HEK293 (cell line): ENCODE data around the gene ZSCAN1.

Source experiments
- CTCF ChIA-PET: fragments of 350-600 bp; formaldehyde crosslinking; extraction: SDS; loops from one replicate; lab custom pipeline; 2021; ENCODE audit warnings: antibody characterized with exemption; lab: Yijun Ruan, JAX
- POLR2A ChIA-PET: fragments of 300-600 bp; formaldehyde crosslinking; extraction: SDS; loops from one replicate; lab custom pipeline; 2020; ENCODE audit warnings: antibody characterized with exemption, inconsistent platforms; lab: Yijun Ruan, JAX
- H3K27ac ChIP-seq: fragments of 200-500 bp; sonication (Bioruptor generic); 2 replicates; pipeline ENCODE4 v1.5.1; 2014; ENCODE audit warnings: low read depth, low read length, control low read depth, inconsistent platforms; ENCODE audit errors: extremely low read depth
- H3K36me3 ChIP-seq, 2 experiments: fragments of 200-500 bp in 1 of 2; sonication (Bioruptor generic) in 1 of 2; 1 replicate in 1 of 2; 2 replicates in 1 of 2; pipeline ENCODE4 v1.5.1; 2014 to 2017; ENCODE audit warnings: inconsistent platforms in 2 of 2, low read length in 2 of 2; ENCODE audit not compliant: control insufficient read depth in 2 of 2, insufficient read depth in 1 of 2
- H3K4me1 ChIP-seq: fragments of 200-500 bp; sonication (Bioruptor generic); 2 replicates; pipeline ENCODE4 v1.5.1; 2014; ENCODE audit warnings: mild to moderate bottlenecking, low read length, inconsistent platforms; ENCODE audit not compliant: control insufficient read depth, insufficient read depth
- H3K4me3 ChIP-seq: 2 replicates; pipeline ENCODE4 v1.5.1; 2011; ENCODE audit warnings: low read depth, mild to moderate bottlenecking, control low read depth, low read length, moderate library complexity
- H3K9me3 ChIP-seq: fragments of 200-500 bp; sonication (Bioruptor generic); 2 replicates; pipeline ENCODE4 v1.5.1; 2014; ENCODE audit warnings: low read depth, low read length, inconsistent platforms; ENCODE audit not compliant: control insufficient read depth, insufficient read depth
- EGR2 ChIP-seq: fragments of 450-650 bp; formaldehyde crosslinking; IDR thresholded peaks from 2 replicates; pipeline ENCODE4 v1.5.1; 2016; ENCODE audit warnings: low read depth, missing biosample characterization, missing genetic modification characterization
- GLI2 ChIP-seq: fragments of 450-650 bp; formaldehyde crosslinking; IDR thresholded peaks from 2 replicates; pipeline ENCODE4; 2017; ENCODE audit warnings: missing biosample characterization, missing genetic modification characterization, low read depth, borderline replicate concordance
- GLIS2 ChIP-seq: fragments of 450-650 bp; formaldehyde crosslinking; IDR thresholded peaks from 2 replicates; pipeline ENCODE4 v1.5.1; 2016; ENCODE audit warnings: missing biosample characterization, missing genetic modification characterization
- HOXA7 ChIP-seq: sonication (generic); formaldehyde crosslinking; IDR thresholded peaks from 2 replicates; pipeline ENCODE4 v1.8.1; 2022; ENCODE audit warnings: missing genetic modification reagents, borderline replicate concordance
- MEIS1 ChIP-seq: sonication (generic); formaldehyde crosslinking; IDR thresholded peaks from 2 replicates; pipeline ENCODE4 v1.8.1; 2022; ENCODE audit warnings: missing genetic modification reagents, mild to moderate bottlenecking, borderline replicate concordance
- SCRT2 ChIP-seq: fragments of 450-650 bp; formaldehyde crosslinking; IDR thresholded peaks from 2 replicates; pipeline ENCODE4 v1.5.1; 2016; ENCODE audit warnings: missing biosample characterization, missing genetic modification characterization
- YY1 ChIP-seq: fragments of 450-650 bp; formaldehyde crosslinking; IDR thresholded peaks from 2 replicates; pipeline ENCODE4 v1.5.1; 2018; ENCODE audit warnings: missing biosample characterization, missing genetic modification characterization
- YY2 ChIP-seq: fragments of 450-650 bp; formaldehyde crosslinking; IDR thresholded peaks from 2 replicates; pipeline ENCODE4 v1.5.1; 2016; ENCODE audit warnings: missing biosample characterization, missing genetic modification characterization
- ZBTB20 ChIP-seq: fragments of 450-650 bp; formaldehyde crosslinking; IDR thresholded peaks from 2 replicates; pipeline ENCODE4 v1.5.1; 2016; ENCODE audit warnings: missing biosample characterization, missing genetic modification characterization
- ZBTB26 ChIP-seq: fragments of 450-650 bp; formaldehyde crosslinking; optimal IDR thresholded peaks from 2 replicates; pipeline ENCODE3; 2016; ENCODE audit warnings: missing biosample characterization, mild to moderate bottlenecking, missing genetic modification characterization
- ZIC2 ChIP-seq: fragments of 450-650 bp; formaldehyde crosslinking; IDR thresholded peaks from 2 replicates; pipeline ENCODE4 v1.5.1; 2016; ENCODE audit warnings: missing biosample characterization, missing genetic modification characterization
- ZNF174 ChIP-seq: fragments of 450-650 bp; formaldehyde crosslinking; IDR thresholded peaks from 2 replicates; pipeline ENCODE4 v1.5.0; 2017; ENCODE audit warnings: missing biosample characterization, mild to moderate bottlenecking, missing genetic modification characterization
- ZNF280C ChIP-seq: fragments of 450-650 bp; formaldehyde crosslinking; IDR thresholded peaks from 2 replicates; pipeline ENCODE4 v1.5.1; 2016; ENCODE audit warnings: missing biosample characterization, missing genetic modification characterization
- ZNF280D ChIP-seq: fragments of 450-650 bp; formaldehyde crosslinking; IDR thresholded peaks from 2 replicates; pipeline ENCODE4 v1.5.1; 2016; ENCODE audit warnings: missing biosample characterization, missing genetic modification characterization
- ZNF354C ChIP-seq: fragments of 450-650 bp; formaldehyde crosslinking; IDR thresholded peaks from 2 replicates; pipeline ENCODE4 v1.5.1; 2016; ENCODE audit warnings: missing biosample characterization, missing genetic modification characterization, low read depth, borderline replicate concordance
- ZNF658 ChIP-seq: fragments of 450-650 bp; formaldehyde crosslinking; IDR thresholded peaks from 2 replicates; pipeline ENCODE4; 2016; ENCODE audit warnings: missing biosample characterization, missing genetic modification characterization
- ZNF660 ChIP-seq: fragments of 450-650 bp; IDR thresholded peaks from 2 replicates; pipeline ENCODE4 v1.5.1; 2018; ENCODE audit warnings: missing biosample characterization, mild to moderate bottlenecking, missing genetic modification characterization
- ZNF664 ChIP-seq: fragments of 450-650 bp; formaldehyde crosslinking; IDR thresholded peaks from 2 replicates; pipeline ENCODE4 v1.5.1; 2016; ENCODE audit warnings: missing biosample characterization, missing genetic modification characterization
- ZNF768 ChIP-seq: fragments of 450-650 bp; formaldehyde crosslinking; IDR thresholded peaks from 2 replicates; pipeline ENCODE4 v1.5.1; 2018; ENCODE audit warnings: missing biosample characterization, mild to moderate bottlenecking, missing genetic modification characterization
- TF ChIP-seq, protein P1 (sequence below): fragments of 450-650 bp; formaldehyde crosslinking; IDR thresholded peaks from 2 replicates; pipeline ENCODE4 v1.5.1; 2016; ENCODE audit warnings: missing biosample characterization, missing genetic modification characterization
- TF ChIP-seq, protein P2 (sequence below): fragments of 450-650 bp; formaldehyde crosslinking; IDR thresholded peaks from 2 replicates; pipeline ENCODE4 v1.5.1; 2016; ENCODE audit warnings: missing biosample characterization, missing genetic modification characterization
- TF ChIP-seq, protein P3 (sequence below): fragments of 450-650 bp; formaldehyde crosslinking; IDR thresholded peaks from 2 replicates; pipeline ENCODE4 v1.5.1; 2016; ENCODE audit warnings: missing biosample characterization, missing genetic modification characterization
- TF ChIP-seq, protein P4 (sequence below): fragments of 450-650 bp; formaldehyde crosslinking; IDR thresholded peaks from 2 replicates; pipeline ENCODE4 v1.5.1; 2016; ENCODE audit warnings: missing biosample characterization, missing genetic modification characterization

The ZSCAN1 gene

DNA sequence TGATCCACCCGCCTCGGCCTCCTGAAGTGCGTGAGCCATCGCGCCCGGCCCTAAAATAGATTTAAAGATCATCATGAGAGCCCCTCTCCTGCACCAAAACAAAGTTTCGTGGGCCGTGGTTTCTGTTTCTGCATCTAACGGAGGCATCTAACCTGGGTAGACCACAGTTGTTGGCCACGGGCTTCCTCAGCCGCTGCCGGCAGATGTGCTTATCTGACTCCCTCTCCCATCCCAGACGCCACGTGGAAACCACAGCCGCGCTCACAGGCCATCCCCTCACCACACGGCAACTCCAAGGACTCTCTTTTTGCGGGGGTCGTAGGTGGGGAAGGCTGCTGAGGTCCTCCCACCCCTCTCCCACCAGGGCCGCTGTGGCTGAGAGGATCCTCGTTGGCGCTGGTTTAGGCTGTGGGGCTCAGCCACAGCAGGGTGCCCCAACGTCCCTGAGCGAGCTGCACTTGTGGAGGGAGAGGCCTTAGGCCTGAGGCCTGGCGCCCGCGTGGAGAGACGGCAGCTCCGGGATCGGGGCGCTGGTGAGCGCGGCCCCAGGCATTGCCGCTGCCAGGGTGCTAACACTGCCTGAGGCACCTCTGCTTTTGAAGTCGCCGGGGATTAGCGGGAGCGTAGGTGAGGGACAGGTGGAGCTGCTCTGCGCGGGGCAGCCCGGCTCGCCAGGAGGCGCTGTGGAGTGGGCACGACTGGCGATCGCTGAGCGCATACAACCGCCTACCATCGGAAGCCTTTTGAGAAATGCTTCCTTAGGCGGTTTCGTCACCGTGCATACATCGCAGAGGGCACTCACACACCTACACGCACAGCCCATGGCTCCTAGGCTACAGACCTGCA lies 8.9 kb downstream of the ZSCAN1 start:
- Histone ChIP-seq H3K9me3 (no peaks in the 10 kb centered on the region), H3K36me3 (no peaks in the 10 kb centered on the region), H3K4me3 (no peak overlapping the region), H3K4me1 (no peaks in the 10 kb centered on the region), H3K27ac (no peak overlapping the region)
- TF ChIP-seq HOXA7 (CRISPR knock-in tag): no peak
- no peak for TF ChIP-seq SCRT2 (tag by site-specific recombination)
- TF ChIP-seq ZNF664 (tag by site-specific recombination): no peak
- no peak for TF ChIP-seq GLIS2 (tag by site-specific recombination)
- TF ChIP-seq, protein P1, sequence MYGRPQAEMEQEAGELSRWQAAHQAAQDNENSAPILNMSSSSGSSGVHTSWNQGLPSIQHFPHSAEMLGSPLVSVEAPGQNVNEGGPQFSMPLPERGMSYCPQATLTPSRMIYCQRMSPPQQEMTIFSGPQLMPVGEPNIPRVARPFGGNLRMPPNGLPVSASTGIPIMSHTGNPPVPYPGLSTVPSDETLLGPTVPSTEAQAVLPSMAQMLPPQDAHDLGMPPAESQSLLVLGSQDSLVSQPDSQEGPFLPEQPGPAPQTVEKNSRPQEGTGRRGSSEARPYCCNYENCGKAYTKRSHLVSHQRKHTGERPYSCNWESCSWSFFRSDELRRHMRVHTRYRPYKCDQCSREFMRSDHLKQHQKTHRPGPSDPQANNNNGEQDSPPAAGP: no peak
- TF ChIP-seq ZNF280C (tag by site-specific recombination): no peak
- TF ChIP-seq, protein P2, sequence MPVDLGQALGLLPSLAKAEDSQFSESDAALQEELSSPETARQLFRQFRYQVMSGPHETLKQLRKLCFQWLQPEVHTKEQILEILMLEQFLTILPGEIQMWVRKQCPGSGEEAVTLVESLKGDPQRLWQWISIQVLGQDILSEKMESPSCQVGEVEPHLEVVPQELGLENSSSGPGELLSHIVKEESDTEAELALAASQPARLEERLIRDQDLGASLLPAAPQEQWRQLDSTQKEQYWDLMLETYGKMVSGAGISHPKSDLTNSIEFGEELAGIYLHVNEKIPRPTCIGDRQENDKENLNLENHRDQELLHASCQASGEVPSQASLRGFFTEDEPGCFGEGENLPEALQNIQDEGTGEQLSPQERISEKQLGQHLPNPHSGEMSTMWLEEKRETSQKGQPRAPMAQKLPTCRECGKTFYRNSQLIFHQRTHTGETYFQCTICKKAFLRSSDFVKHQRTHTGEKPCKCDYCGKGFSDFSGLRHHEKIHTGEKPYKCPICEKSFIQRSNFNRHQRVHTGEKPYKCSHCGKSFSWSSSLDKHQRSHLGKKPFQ: no peak
- ChIA-PET CTCF (interaction anchor here (0.7 to 1.1 kb wide), 2 partner anchors 23 to 36 kb away, joined by 3 read pairs; no protein-coding TSS in a partner anchor), POLR2A (no interaction called here)

DNA sequence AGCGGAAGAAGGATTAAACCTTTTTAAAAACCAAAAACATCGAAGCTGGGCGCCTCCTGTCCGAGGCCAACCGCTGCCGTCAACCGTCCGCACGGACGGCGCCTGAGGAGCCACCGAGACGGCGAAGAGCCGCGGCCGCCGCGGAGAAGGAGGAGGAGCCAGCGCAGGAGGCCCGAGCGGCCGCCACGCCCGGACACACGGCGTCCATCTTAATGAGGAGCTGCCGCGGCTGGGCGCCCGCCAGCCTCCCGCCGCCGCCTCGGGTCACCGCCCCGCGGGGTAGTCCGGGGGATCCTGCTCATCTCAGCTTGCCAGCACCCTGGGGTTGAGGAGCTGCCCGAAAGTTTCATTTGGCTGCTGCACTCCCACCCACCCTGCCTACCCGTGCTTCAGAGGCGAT lies 10.6 kb downstream of the ZSCAN1 start:
- Histone ChIP-seq H3K27ac (no peak overlapping the region), H3K36me3 (no peaks in the 10 kb centered on the region), H3K9me3 (no peaks in the 10 kb centered on the region), H3K4me3 (no peak overlapping the region), H3K4me1 (no peaks in the 10 kb centered on the region)
- POLR2A ChIA-PET: no interaction called here
- CTCF ChIA-PET: no interaction called here
- TF ChIP-seq ZBTB26 (tag by site-specific recombination) (no peak), ZNF354C (no peak), YY2 (tag by site-specific recombination) (no peak), YY1 (tag by site-specific recombination) (no peak), ZIC2 (tag by site-specific recombination) (no peak), ZNF174 (tag by site-specific recombination) (no peak), GLI2 (tag by site-specific recombination) (no peak), MEIS1 (CRISPR knock-in tag) (no peak), ZNF658 (tag by site-specific recombination) (no peak), ZNF768 (tag by site-specific recombination) (no peak), ZBTB20 (tag by site-specific recombination) (no peak), ZNF660 (tag by site-specific recombination) (no peak), EGR2 (tag by site-specific recombination) (no peak), ZNF280D (no peak)
- TF ChIP-seq, protein P3, sequence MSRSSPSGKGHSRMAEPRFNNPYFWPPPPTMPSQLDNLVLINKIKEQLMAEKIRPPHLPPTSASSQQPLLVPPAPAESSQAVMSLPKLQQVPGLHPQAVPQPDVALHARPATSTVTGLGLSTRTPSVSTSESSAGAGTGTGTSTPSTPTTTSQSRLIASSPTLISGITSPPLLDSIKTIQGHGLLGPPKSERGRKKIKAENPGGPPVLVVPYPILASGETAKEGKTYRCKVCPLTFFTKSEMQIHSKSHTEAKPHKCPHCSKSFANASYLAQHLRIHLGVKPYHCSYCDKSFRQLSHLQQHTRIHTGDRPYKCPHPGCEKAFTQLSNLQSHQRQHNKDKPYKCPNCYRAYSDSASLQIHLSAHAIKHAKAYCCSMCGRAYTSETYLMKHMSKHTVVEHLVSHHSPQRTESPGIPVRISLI (tag by site-specific recombination): no peak
- TF ChIP-seq, protein P4, sequence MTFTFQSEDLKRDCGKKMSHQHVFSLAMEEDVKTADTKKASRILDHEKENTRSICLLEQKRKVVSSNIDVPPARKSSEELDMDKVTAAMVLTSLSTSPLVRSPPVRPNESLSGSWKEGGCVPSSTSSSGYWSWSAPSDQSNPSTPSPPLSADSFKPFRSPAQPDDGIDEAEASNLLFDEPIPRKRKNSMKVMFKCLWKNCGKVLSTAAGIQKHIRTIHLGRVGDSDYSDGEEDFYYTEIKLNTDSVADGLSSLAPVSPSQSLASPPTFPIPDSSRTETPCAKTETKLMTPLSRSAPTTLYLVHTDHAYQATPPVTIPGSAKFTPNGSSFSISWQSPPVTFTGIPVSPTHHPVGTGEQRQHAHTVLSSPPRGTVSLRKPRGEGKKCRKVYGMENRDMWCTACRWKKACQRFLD (tag by site-specific recombination): no peak
